A549 (cell line): Measurements from ENCODE around the gene RPLP1. TPM values are rescaled to one million over a fixed set of nuclear protein-coding genes. Genes with fewer than 3 reads are reported as not detected.

Source experiments
- ATAC-seq, 2 experiments: fragments of 200-7000 bp in 1 of 2; fragments of >200 bp in 1 of 2; cut with Nextera tagmentation in 1 of 2; cut with Tn5 transposase in 1 of 2; 3 replicates each; pipeline versions ENCODE4 v1.8.0 to v1.9.1; 2018 to 2020; ENCODE audit warnings: mild to moderate bottlenecking in 1 of 2, moderate library complexity in 1 of 2
- CTCF ChIA-PET: fragments of 300-600 bp; sonication (Branson Sonifier 250); formaldehyde crosslinking; extraction: SDS; loops from one replicate; lab custom pipeline; 2021; ENCODE audit warnings: antibody characterized with exemption, inconsistent platforms; lab: Yijun Ruan, JAX
- POLR2A ChIA-PET: fragments of 350-600 bp; formaldehyde crosslinking; extraction: SDS; loops from one replicate; lab custom pipeline; 2021; ENCODE audit warnings: antibody characterized with exemption, inconsistent platforms; lab: Yijun Ruan, JAX
- DNase-seq, 2 experiments: peaks; one replicate each; pipeline versions ENCODE4 v3.0.0 to v3.0.0-alpha.2; 2011 to 2016; ENCODE audit warnings: low read depth in 1 of 2, low spot score in 1 of 2
- FAIRE-seq: peaks from 2 replicates; lab custom pipeline; 2011; peaks lifted over from hg19 to GRCh38; lab: Jason Lieb, UNC
- H3K27ac ChIP-seq, 2 experiments: fragments of >200 bp; sonication (Bioruptor Twin); formaldehyde crosslinking; 3 replicates each; pipeline ENCODE4 v1.5.1; 2016 to 2017
- H3K4me1 ChIP-seq: fragments of >200 bp; sonication (Bioruptor Twin); formaldehyde crosslinking; 3 replicates; pipeline ENCODE4 v1.6.1; 2016
- H3K4me2 ChIP-seq: fragments of >200 bp; sonication (Bioruptor Twin); formaldehyde crosslinking; 3 replicates; pipeline ENCODE4 v1.6.1; 2016
- H3K4me3 ChIP-seq: fragments of >200 bp; sonication (Bioruptor Twin); formaldehyde crosslinking; 3 replicates; pipeline ENCODE4 v1.5.1; 2016
- H3K9me3 ChIP-seq: fragments of >200 bp; sonication (Bioruptor Twin); formaldehyde crosslinking; 3 replicates; pipeline ENCODE4 v1.6.1; 2016
- CHD4 ChIP-seq: fragments of 200-600 bp; sonication (generic); IDR thresholded peaks from 2 replicates; pipeline ENCODE4 v1.6.1; 2016; ENCODE audit warnings: antibody characterized with exemption, mild to moderate bottlenecking, borderline replicate concordance
- E2F6 ChIP-seq: IDR thresholded peaks from 2 replicates; pipeline ENCODE4 v1.6.1; 2012; ENCODE audit warnings: low read depth, borderline replicate concordance
- EHF ChIP-seq: fragments of 250-450 bp; sonication (Bioruptor Pico); IDR thresholded peaks from 2 replicates; pipeline ENCODE4 v1.5.0; 2020; ENCODE audit warnings: mild to moderate bottlenecking
- ESRRA ChIP-seq: fragments of 150-350 bp; IDR thresholded peaks from 2 replicates; pipeline ENCODE4 v1.6.1; 2014; ENCODE audit warnings: mild to moderate bottlenecking, low read length, borderline replicate concordance
- FOSL2 ChIP-seq, 2 experiments: fragments of 450-650 bp in 1 of 2; fragments of >200 bp in 1 of 2; sonication (Bioruptor Twin) in 1 of 2; formaldehyde crosslinking; IDR thresholded peaks; 2 replicates each; pipeline versions ENCODE4 v1.5.0 to v1.6.1; 2016 to 2020; ENCODE audit warnings: mild to moderate bottlenecking in 1 of 2, moderate library complexity in 1 of 2
- HDAC2 ChIP-seq: fragments of 200-600 bp; sonication (generic); IDR thresholded peaks from 2 replicates; pipeline ENCODE4 v1.6.1; 2016
- HOXA7 ChIP-seq: fragments of 250-450 bp; sonication (Bioruptor Pico); IDR thresholded peaks from 2 replicates; pipeline ENCODE4 v1.5.0; 2020; ENCODE audit warnings: mild to moderate bottlenecking, moderate library complexity
- HOXB13 ChIP-seq: fragments of 250-450 bp; sonication (Bioruptor Pico); IDR thresholded peaks from 2 replicates; pipeline ENCODE4 v1.5.0; 2020; ENCODE audit warnings: low read depth, mild to moderate bottlenecking, moderate library complexity
- HOXB5 ChIP-seq: fragments of 250-450 bp; sonication (Bioruptor Pico); IDR thresholded peaks from 2 replicates; pipeline ENCODE4 v1.5.0; 2020; ENCODE audit warnings: mild to moderate bottlenecking, moderate library complexity
- KDM5A ChIP-seq: fragments of 200-600 bp; sonication (generic); IDR thresholded peaks from 2 replicates; pipeline ENCODE4 v1.6.1; 2016; ENCODE audit warnings: antibody characterized with exemption, mild to moderate bottlenecking
- MAFK ChIP-seq: fragments of 450-650 bp; IDR thresholded peaks from 2 replicates; pipeline ENCODE4 v1.6.1; 2014; ENCODE audit not compliant: partially characterized antibody
- MAZ ChIP-seq: fragments of 150-350 bp; IDR thresholded peaks from 2 replicates; pipeline ENCODE4 v1.6.1; 2014; ENCODE audit warnings: antibody characterized with exemption, low read depth, low read length, borderline replicate concordance
- PHF8 ChIP-seq: fragments of 200-600 bp; sonication (generic); IDR thresholded peaks from 2 replicates; pipeline ENCODE4 v1.6.1; 2016; ENCODE audit warnings: low read depth, mild to moderate bottlenecking, antibody characterized with exemption, moderate library complexity, borderline replicate concordance
- POLR2A ChIP-seq: IDR thresholded peaks from 2 replicates; pipeline ENCODE4 v1.6.1; 2012; ENCODE audit warnings: mild to moderate bottlenecking, low read length
- POLR2AphosphoS2 ChIP-seq: conservative IDR thresholded peaks from 2 replicates; pipeline ENCODE4 v1.6.1; 2012; ENCODE audit warnings: low read length, improper control_type of control experiment, inconsistent platforms
- RAD21 ChIP-seq, 2 experiments: fragments of >200 bp in 1 of 2; sonication (Bioruptor Twin) in 1 of 2; formaldehyde crosslinking in 1 of 2; IDR thresholded peaks in 1 of 2; conservative IDR thresholded peaks in 1 of 2; 2 replicates in 1 of 2; 3 replicates in 1 of 2; pipeline ENCODE4 v1.6.1; 2012 to 2018; ENCODE audit warnings: inconsistent platforms in 1 of 2
- RCOR1 ChIP-seq: fragments of 150-350 bp; IDR thresholded peaks from 2 replicates; pipeline ENCODE4 v1.6.1; 2014; ENCODE audit warnings: antibody characterized with exemption, low read length, low read depth
- REST ChIP-seq: fragments of 200-600 bp; sonication (generic); IDR thresholded peaks from 2 replicates; pipeline ENCODE4 v1.6.1; 2016; ENCODE audit warnings: antibody characterized with exemption, mild to moderate bottlenecking, moderate library complexity
- RFX5 ChIP-seq: fragments of 450-650 bp; IDR thresholded peaks from 2 replicates; pipeline ENCODE4 v1.7.1; 2014; ENCODE audit warnings: antibody characterized with exemption, mild to moderate bottlenecking, moderate library complexity
- SMC3 ChIP-seq: fragments of >200 bp; sonication (Bioruptor Twin); formaldehyde crosslinking; IDR thresholded peaks from 3 replicates; pipeline ENCODE4 v1.6.1; 2018; ENCODE audit warnings: inconsistent platforms
- TFCP2L1 ChIP-seq: fragments of 250-450 bp; sonication (Bioruptor Pico); IDR thresholded peaks from 2 replicates; pipeline ENCODE4 v1.5.0; 2021; ENCODE audit warnings: mild to moderate bottlenecking
- TP53 ChIP-seq: fragments of 250-450 bp; sonication (Bioruptor Pico); IDR thresholded peaks from 2 replicates; pipeline ENCODE4 v1.5.0; 2021; ENCODE audit warnings: mild to moderate bottlenecking, moderate library complexity
- ZC3H11A ChIP-seq: fragments of 450-650 bp; IDR thresholded peaks from 2 replicates; pipeline ENCODE4 v1.6.1; 2014; ENCODE audit warnings: antibody characterized with exemption, mild to moderate bottlenecking
- ZSCAN20 ChIP-seq: fragments of 250-450 bp; sonication (Bioruptor Pico); IDR thresholded peaks from 2 replicates; pipeline ENCODE4 v1.8.0; 2022; ENCODE audit warnings: mild to moderate bottlenecking, moderate library complexity
- WGBS: methylation state at CpG from one replicate; pipeline ENCODE4 v1.1.6; 2017; ENCODE audit errors: missing lambda C conversion rate; 5-methylcytosine and 5-hydroxymethylcytosine counted together
- polyA plus RNA-seq, 4 experiments: library from polyadenylated mRNA; depleted of rRNA in 3 of 4; stranded (reverse); fragments of >200 nt; fragmentation: RNase III in 1 of 4; extraction: RNeasy Plus Mini Kit Qiagen cat#74134 plus additional on column Dnase treatment in 1 of 4; gene quantifications; 2 replicates in 3 of 4; 3 replicates in 1 of 4; pipeline ENCODE4 v1.2.3, GENCODE V29; 2011 to 2017
- TF ChIP-seq, protein P1 (sequence below): fragments of 450-650 bp; IDR thresholded peaks from 2 replicates; pipeline ENCODE4 v1.6.1; 2014; ENCODE audit warnings: antibody characterized with exemption
- TF ChIP-seq, protein P2 (sequence below): fragments of >200 bp; sonication (Bioruptor Twin); formaldehyde crosslinking; IDR thresholded peaks from 3 replicates; pipeline ENCODE4 v1.6.1; 2016

Gene RPLP1
- polyA plus RNA-seq, 2 of the 4 experiments (the other 2 are of a cell fraction): 1,245 to 4,104 TPM

DNA sequence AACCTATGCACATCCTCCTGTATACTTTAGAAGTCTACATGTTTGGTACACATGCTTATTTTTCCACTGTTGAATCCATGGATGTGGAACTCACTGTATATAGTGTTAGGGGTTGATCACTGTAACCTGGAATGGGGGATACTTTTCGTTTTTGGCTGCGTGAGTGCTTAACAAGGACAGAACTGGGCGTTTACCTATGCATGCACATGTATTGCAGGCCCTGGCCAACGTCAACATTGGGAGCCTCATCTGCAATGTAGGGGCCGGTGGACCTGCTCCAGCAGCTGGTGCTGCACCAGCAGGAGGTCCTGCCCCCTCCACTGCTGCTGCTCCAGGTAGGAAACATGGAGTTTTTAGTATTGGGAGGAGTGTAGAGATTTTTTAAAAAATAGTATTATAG lies 2.3 kb downstream of the RPLP1 start:
- peaks cover 36% of the 10 kb centered on the region for H3K4me1 ChIP-seq
- DNase-seq: no peak
- 32% methylated on average over 5 of the region's 5 CpGs for WGBS
- peak overlapping the region; percentile 26 to 90; a peak in 3 of 6 replicates for H3K27ac ChIP-seq
- FAIRE-seq: no peak
- POLR2A ChIA-PET: interaction anchor here (1.0 to 4.2 kb wide), 2 partner anchors 8 to 11 kb away, joined by 3 to 112 read pairs; no protein-coding TSS in a partner anchor
- H3K4me3 ChIP-seq: peak overlapping the region; percentile 94
- no peak for ATAC-seq
- H3K4me2 ChIP-seq: peak overlapping the region; percentile 93
- H3K9me3 ChIP-seq: no peaks in the 10 kb centered on the region
- TF ChIP-seq HOXB13 (CRISPR knock-in tag) (no peak), HOXA7 (CRISPR knock-in tag) (no peak), TFCP2L1 (CRISPR knock-in tag) (peak; percentile 24; the same call in 1 of the 2 replicates), HDAC2 (no peak), SMC3 (no peak), E2F6 (no peak), CHD4 (no peak), ZSCAN20 (CRISPR knock-in tag) (no peak), POLR2A (no peak), PHF8 (no peak), FOSL2 (IDR thresholded peaks at IDR 0.05) (no peak), FOSL2 (CRISPR knock-in tag; IDR thresholded peaks at IDR 0.05) (no peak), EHF (no peak), RAD21 (conservative IDR thresholded peaks at IDR 0.05 in 1 of 2, IDR thresholded peaks at IDR 0.05 in 1 of 2) (no peak), MAFK (no peak), REST (no peak), TP53 (CRISPR knock-in tag) (peak; percentile 58; the same call in 1 of the 2 replicates), RCOR1 (no peak), RFX5 (no peak), HOXB5 (CRISPR knock-in tag) (no peak), POLR2AphosphoS2 (peak; percentile 81; the same call in 1 of the 2 replicates), MAZ (no peak), ZC3H11A (no peak), ESRRA (no peak), KDM5A (no peak)
- TF ChIP-seq, protein P1, sequence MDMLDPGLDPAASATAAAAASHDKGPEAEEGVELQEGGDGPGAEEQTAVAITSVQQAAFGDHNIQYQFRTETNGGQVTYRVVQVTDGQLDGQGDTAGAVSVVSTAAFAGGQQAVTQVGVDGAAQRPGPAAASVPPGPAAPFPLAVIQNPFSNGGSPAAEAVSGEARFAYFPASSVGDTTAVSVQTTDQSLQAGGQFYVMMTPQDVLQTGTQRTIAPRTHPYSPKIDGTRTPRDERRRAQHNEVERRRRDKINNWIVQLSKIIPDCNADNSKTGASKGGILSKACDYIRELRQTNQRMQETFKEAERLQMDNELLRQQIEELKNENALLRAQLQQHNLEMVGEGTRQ: no peak
- TF ChIP-seq, protein P2, sequence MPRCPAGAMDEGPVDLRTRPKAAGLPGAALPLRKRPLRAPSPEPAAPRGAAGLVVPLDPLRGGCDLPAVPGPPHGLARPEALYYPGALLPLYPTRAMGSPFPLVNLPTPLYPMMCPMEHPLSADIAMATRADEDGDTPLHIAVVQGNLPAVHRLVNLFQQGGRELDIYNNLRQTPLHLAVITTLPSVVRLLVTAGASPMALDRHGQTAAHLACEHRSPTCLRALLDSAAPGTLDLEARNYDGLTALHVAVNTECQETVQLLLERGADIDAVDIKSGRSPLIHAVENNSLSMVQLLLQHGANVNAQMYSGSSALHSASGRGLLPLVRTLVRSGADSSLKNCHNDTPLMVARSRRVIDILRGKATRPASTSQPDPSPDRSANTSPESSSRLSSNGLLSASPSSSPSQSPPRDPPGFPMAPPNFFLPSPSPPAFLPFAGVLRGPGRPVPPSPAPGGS: no peak
- TF ChIP-seq, all 56 proteins: peak for 3
- CTCF ChIA-PET: interaction anchor here (2.8 to 5.2 kb wide), 2 partner anchors 7 to 11 kb away, joined by 14 to 41 read pairs; no protein-coding TSS in a partner anchor
